ENCODE results near the gene CTNNBL1. TPM values are rescaled to one million over a fixed set of nuclear protein-coding genes. Genes with fewer than 3 reads are reported as not detected.

The CTNNBL1 gene
- total and polyA plus RNA-seq, 7 experiments from 2014 or later, result 41.7 to 93.4 (median 56.4) TPM

DNA sequence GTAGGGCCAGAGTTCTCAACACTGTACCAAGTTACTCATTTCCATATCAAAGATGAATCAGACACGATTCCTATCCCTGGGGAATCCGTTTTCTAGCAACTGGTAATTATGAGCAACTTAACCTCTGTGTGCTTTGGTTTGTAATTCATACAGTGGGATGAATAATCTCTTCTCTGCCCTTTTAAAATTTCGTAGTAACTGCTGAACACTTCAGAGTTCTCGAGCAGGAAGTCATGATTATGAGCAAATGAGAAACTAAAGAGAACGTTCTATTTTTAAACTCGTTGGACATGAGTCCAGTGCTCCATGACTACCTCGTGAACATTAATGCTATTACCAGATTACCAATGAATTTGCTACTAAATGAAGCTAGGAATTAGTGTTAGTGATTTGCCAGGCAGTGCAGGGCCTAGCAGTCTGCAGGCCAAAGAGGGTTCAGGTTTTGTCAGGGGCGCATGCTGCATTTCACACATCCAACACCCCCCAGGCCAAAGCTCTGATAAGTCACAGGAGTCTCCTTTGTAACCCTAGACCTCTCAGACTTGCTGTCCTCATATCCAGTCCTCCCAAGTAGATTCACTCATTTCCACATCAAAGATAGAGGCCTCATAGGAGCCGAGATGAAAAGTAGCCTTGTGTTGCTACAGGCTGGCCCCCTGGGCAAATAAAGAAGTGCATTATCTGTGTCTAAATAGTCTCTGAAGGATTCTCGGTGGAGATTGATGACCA lies 163.3 kb downstream of the CTNNBL1 start:
- Histone ChIP-seq H3K9me3 (ENCODE audit: control insufficient read depth in 2 of 3, low read length in 3 of 3) (no peaks in the 10 kb centered on the region), H3K27me3 (ENCODE audit: control insufficient read depth in 2 of 2, insufficient read depth in 2 of 2, low read length in 2 of 2) (no peaks in the 10 kb centered on the region), H3K4me3 (ENCODE audit: low read length) (no peak overlapping the region), H3K36me3 (ENCODE audit: control insufficient read depth in 2 of 3, insufficient read depth in 3 of 3, low read length in 3 of 3) (peaks cover 0 to 62% (median 5%) of the 10 kb centered on the region in 3 experiments), H3K4me1 (ENCODE audit: control insufficient read depth in 2 of 2, insufficient read depth in 2 of 2, low read length in 2 of 2) (no peaks in the 10 kb centered on the region), H3K27ac (ENCODE audit: low read depth, low read length) (no peak overlapping the region)
- H3K9me3 Mint-ChIP-seq, result no peaks in the 10 kb centered on the region
- no peak overlapping the region for H3K27ac Mint-ChIP-seq
- H3K4me1 Mint-ChIP-seq, result peaks cover 0 to 6% (median 0%) of the 10 kb centered on the region in 7 donors
- POLR2A ChIA-PET, result no interaction called here
- no peak for ATAC-seq
- H3K4me3 Mint-ChIP-seq, result no peak overlapping the region
- no peak for DNase-seq
- peaks cover 19 to 79% (median 28%) of the 10 kb centered on the region in 5 donors for H3K36me3 Mint-ChIP-seq
- CTCF ChIA-PET, result no interaction called here
- H3K27me3 Mint-ChIP-seq, result no peaks in the 10 kb centered on the region
- intact Hi-C loops (cut with micrococcal nuclease), result no loop called here

- no peak for ATAC-seq
- H3K4me3 ChIP-seq (ENCODE audit: low read length), result no peak overlapping the region
- no peak overlapping the region for H3K4me3 Mint-ChIP-seq
- peaks cover 19 to 76% (median 32%) of the 10 kb centered on the region in 5 donors for H3K36me3 Mint-ChIP-seq
- H3K27ac Mint-ChIP-seq, result no peak overlapping the region
- CTCF ChIA-PET, result interaction anchor here (0.6 kb wide), 1 partner anchor 14 kb away, joined by 3 read pairs; no protein-coding TSS in a partner anchor
- H3K4me1 Mint-ChIP-seq, result peaks cover 0 to 13% (median 0%) of the 10 kb centered on the region in 7 donors
- intact Hi-C loops (cut with micrococcal nuclease), result no loop called here
- POLR2A ChIA-PET, result no interaction called here
- H3K4me1 ChIP-seq (ENCODE audit: control insufficient read depth in 2 of 2, insufficient read depth in 2 of 2, low read length in 2 of 2), result no peaks in the 10 kb centered on the region
- no peaks in the 10 kb centered on the region for H3K27me3 Mint-ChIP-seq
- H3K36me3 ChIP-seq (ENCODE audit: control insufficient read depth in 2 of 3, insufficient read depth in 3 of 3, low read length in 3 of 3), result peaks cover 0 to 68% (median 5%) of the 10 kb centered on the region in 3 experiments
- no peaks in the 10 kb centered on the region for H3K27me3 ChIP-seq (ENCODE audit: control insufficient read depth in 2 of 2, insufficient read depth in 2 of 2, low read length in 2 of 2)
- DNase-seq, result no peak
- no peaks in the 10 kb centered on the region for H3K9me3 ChIP-seq (ENCODE audit: control insufficient read depth in 2 of 3, low read length in 3 of 3)
- no peaks in the 10 kb centered on the region for H3K9me3 Mint-ChIP-seq
- H3K27ac ChIP-seq (ENCODE audit: low read depth, low read length), result no peak overlapping the region
Observed at GRCh38 chr20:37859406-37860171, 165.8 kb downstream of the CTNNBL1 start.

DNA sequence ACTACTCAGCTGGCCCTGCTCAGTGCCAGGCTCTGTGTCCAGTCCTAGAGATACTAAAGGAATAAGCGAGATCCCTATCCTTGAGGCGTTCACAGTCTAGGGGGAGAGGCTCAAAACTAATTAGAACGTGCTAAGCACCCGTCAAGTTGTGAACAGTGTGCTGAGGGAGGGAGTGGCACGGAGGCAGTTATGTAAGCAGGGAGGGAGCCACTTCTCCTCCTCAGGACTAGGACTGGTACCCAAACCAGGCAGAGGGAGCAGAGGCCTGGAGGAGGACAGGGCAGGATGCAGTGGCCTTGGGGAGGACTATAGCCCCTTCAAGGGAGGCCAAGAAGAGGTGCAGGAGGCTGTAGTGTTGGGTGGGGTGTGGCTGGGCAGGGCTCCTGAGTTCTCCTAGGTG lies 169.5 kb downstream of the CTNNBL1 start:
- intact Hi-C loops (cut with micrococcal nuclease), result no loop called here
- Mint-ChIP-seq H3K27me3 (no peaks in the 10 kb centered on the region), H3K9me3 (no peaks in the 10 kb centered on the region), H3K4me3 (no peak overlapping the region), H3K27ac (peak overlapping the region in 1 of 9 donors; percentile 7), H3K4me1 (peaks cover 0 to 10% (median 0%) of the 10 kb centered on the region in 7 donors), H3K36me3 (peaks cover 8 to 50% (median 23%) of the 10 kb centered on the region in 5 donors)
- Histone ChIP-seq H3K4me1 (ENCODE audit: control insufficient read depth in 2 of 2, insufficient read depth in 2 of 2, low read length in 2 of 2) (no peaks in the 10 kb centered on the region), H3K9me3 (ENCODE audit: control insufficient read depth in 2 of 3, low read length in 3 of 3) (no peaks in the 10 kb centered on the region), H3K4me3 (ENCODE audit: low read length) (no peak overlapping the region), H3K27ac (ENCODE audit: low read depth, low read length) (no peak overlapping the region), H3K36me3 (ENCODE audit: control insufficient read depth in 2 of 3, insufficient read depth in 3 of 3, low read length in 3 of 3) (peaks cover 0 to 73% (median 5%) of the 10 kb centered on the region in 3 experiments), H3K27me3 (ENCODE audit: control insufficient read depth in 2 of 2, insufficient read depth in 2 of 2, low read length in 2 of 2) (no peaks in the 10 kb centered on the region)
- DNase-seq (no peak), ATAC-seq (no peak)
- CTCF ChIA-PET, result no interaction called here
- POLR2A ChIA-PET, result no interaction called here

- no peak for DNase-seq
- intact Hi-C loops (cut with micrococcal nuclease), result no loop called here
- no peak for ATAC-seq
- H3K27me3 ChIP-seq (ENCODE audit: control insufficient read depth in 2 of 2, insufficient read depth in 2 of 2, low read length in 2 of 2), result no peaks in the 10 kb centered on the region
- ChIA-PET POLR2A (no interaction called here), CTCF (no interaction called here)
- no peak overlapping the region for H3K4me3 ChIP-seq (ENCODE audit: low read length)
- Mint-ChIP-seq H3K27ac (peak overlapping the region in 1 of 9 donors; percentile 14), H3K36me3 (peaks cover 7 to 48% (median 23%) of the 10 kb centered on the region in 5 donors), H3K4me1 (peaks cover 0 to 7% (median 0%) of the 10 kb centered on the region in 7 donors), H3K9me3 (no peaks in the 10 kb centered on the region), H3K27me3 (no peaks in the 10 kb centered on the region), H3K4me3 (no peak overlapping the region)
- H3K27ac ChIP-seq (ENCODE audit: low read depth, low read length), result no peak overlapping the region
- no peaks in the 10 kb centered on the region for H3K4me1 ChIP-seq (ENCODE audit: control insufficient read depth in 2 of 2, insufficient read depth in 2 of 2, low read length in 2 of 2)
- H3K9me3 ChIP-seq (ENCODE audit: control insufficient read depth in 2 of 3, low read length in 3 of 3), result no peaks in the 10 kb centered on the region
- peaks cover 0 to 82% (median 5%) of the 10 kb centered on the region in 3 experiments for H3K36me3 ChIP-seq (ENCODE audit: control insufficient read depth in 2 of 3, insufficient read depth in 3 of 3, low read length in 3 of 3)
Observed at GRCh38 chr20:37864298-37864697, 170.5 kb downstream of the CTNNBL1 start.

GRCh38 chr20:37866051-37866450 lies 172.2 kb downstream of the CTNNBL1 start:
- H3K27me3 Mint-ChIP-seq, result no peaks in the 10 kb centered on the region
- Histone ChIP-seq H3K27ac (ENCODE audit: low read depth, low read length) (no peak overlapping the region), H3K27me3 (ENCODE audit: control insufficient read depth in 2 of 2, insufficient read depth in 2 of 2, low read length in 2 of 2) (no peaks in the 10 kb centered on the region), H3K4me1 (ENCODE audit: control insufficient read depth in 2 of 2, insufficient read depth in 2 of 2, low read length in 2 of 2) (no peaks in the 10 kb centered on the region), H3K36me3 (ENCODE audit: control insufficient read depth in 2 of 3, insufficient read depth in 3 of 3, low read length in 3 of 3) (peaks cover 0 to 87% (median 2%) of the 10 kb centered on the region in 3 experiments), H3K4me3 (ENCODE audit: low read length) (no peak overlapping the region), H3K9me3 (ENCODE audit: control insufficient read depth in 2 of 3, low read length in 3 of 3) (no peaks in the 10 kb centered on the region)
- no peaks in the 10 kb centered on the region for H3K9me3 Mint-ChIP-seq
- intact Hi-C loops (cut with micrococcal nuclease), result no loop called here
- POLR2A ChIA-PET, result no interaction called here
- H3K4me3 Mint-ChIP-seq, result no peak overlapping the region
- peak overlapping the region in 1 of 9 donors; percentile 77 for H3K27ac Mint-ChIP-seq
- no peak for ATAC-seq
- H3K36me3 Mint-ChIP-seq, result peaks cover 0 to 42% (median 22%) of the 10 kb centered on the region in 5 donors
- H3K4me1 Mint-ChIP-seq, result peaks cover 0 to 7% (median 0%) of the 10 kb centered on the region in 7 donors
- DNase-seq, result no peak
- CTCF ChIA-PET, result interaction anchor here (0.6 kb wide), 1 partner anchor 36 kb away, joined by 3 read pairs; no protein-coding TSS in a partner anchor

- Histone ChIP-seq H3K27ac (ENCODE audit: low read depth, low read length) (no peak overlapping the region), H3K36me3 (ENCODE audit: control insufficient read depth in 2 of 3, insufficient read depth in 3 of 3, low read length in 3 of 3) (peaks cover 0 to 88% (median 0%) of the 10 kb centered on the region in 3 experiments), H3K4me1 (ENCODE audit: control insufficient read depth in 2 of 2, insufficient read depth in 2 of 2, low read length in 2 of 2) (no peaks in the 10 kb centered on the region), H3K4me3 (ENCODE audit: low read length) (no peak overlapping the region), H3K9me3 (ENCODE audit: control insufficient read depth in 2 of 3, low read length in 3 of 3) (no peaks in the 10 kb centered on the region), H3K27me3 (ENCODE audit: control insufficient read depth in 2 of 2, insufficient read depth in 2 of 2, low read length in 2 of 2) (no peaks in the 10 kb centered on the region)
- H3K4me3 Mint-ChIP-seq, result no peak overlapping the region
- H3K27ac Mint-ChIP-seq, result no peak overlapping the region
- no peaks in the 10 kb centered on the region for H3K27me3 Mint-ChIP-seq
- ATAC-seq (no peak), DNase-seq (no peak)
- peaks cover 0 to 42% (median 18%) of the 10 kb centered on the region in 5 donors for H3K36me3 Mint-ChIP-seq
- H3K9me3 Mint-ChIP-seq, result no peaks in the 10 kb centered on the region
- CTCF ChIA-PET, result no interaction called here
- intact Hi-C loops (cut with micrococcal nuclease), result no loop called here
- H3K4me1 Mint-ChIP-seq, result peaks cover 0 to 5% (median 0%) of the 10 kb centered on the region in 7 donors
- POLR2A ChIA-PET, result no interaction called here
Observed at GRCh38 chr20:37867289-37868195, 173.7 kb downstream of the CTNNBL1 start.

All from naive thymus-derived CD4-positive, alpha-beta T cell (primary cell).